ENCODE data around the gene RAMP3. TPM values are rescaled to one million over a fixed set of nuclear protein-coding genes. Genes with fewer than 3 reads are reported as not detected.
"Not testable (repeated sequence)": the region's sequence is repeated elsewhere in the genome, so short reads cannot be mapped to it uniquely, and the experiment has no call there.

The RAMP3 gene
- total RNA-seq, result 10 to 100 TPM; 35.8 to 43.5 TPM

- DNase-seq (ENCODE audit: low spot score), result no peak
- TF ChIP-seq POLR2A (IDR thresholded peaks at IDR 0.05) (no peak), CTCF (IDR thresholded peaks at IDR 0.05) (no peak), POLR2AphosphoS5 (IDR thresholded peaks at IDR 0.05) (no peak)
- Histone ChIP-seq H3K4me3 (peak within 1 kb of the TSS; percentile 5 to 19), H3K27ac (no peak within 1 kb of the TSS), H3K36me3 (no peaks in the 10 kb centered on the region), H3K4me1 (replicated peaks) (no peaks in the 10 kb centered on the region), H3K27me3 (replicated peaks; ENCODE audit: insufficient read depth) (peaks cover 10% of the 10 kb centered on the region), H3K9me3 (no peaks in the 10 kb centered on the region)
- intact Hi-C loops (cut with DNase I), result loop anchor here (10.0 kb wide), 1 partner anchor 697 kb away; no protein-coding TSS in a partner anchor
- WGBS, result 29% methylated on average over 18 of the region's 56 CpGs
These were observed at the start of gene RAMP3 for GRCh38 chr7:45157653-45158401. RAMP3 (plus strand) TSS chr7:45157791; CDS start chr7:45157829, 38 bp downstream.

- H3K27me3 ChIP-seq (replicated peaks; ENCODE audit: insufficient read depth), result no peaks in the 10 kb centered on the region
- H3K4me1 ChIP-seq (replicated peaks), result peaks cover 5% of the 10 kb centered on the region
- no peak for DNase-seq (ENCODE audit: low spot score)
- no peak overlapping the region for H3K27ac ChIP-seq
- no peaks in the 10 kb centered on the region for H3K9me3 ChIP-seq
- intact Hi-C loops (cut with DNase I), result no loop called here
- TF ChIP-seq POLR2AphosphoS5 (IDR thresholded peaks at IDR 0.05), result no peak
- TF ChIP-seq CTCF (IDR thresholded peaks at IDR 0.05), result no peak
- TF ChIP-seq POLR2A (IDR thresholded peaks at IDR 0.05), result no peak
- 83% methylated on average over 8 of the region's 8 CpGs for WGBS
- H3K36me3 ChIP-seq, result peaks cover 7 to 23% of the 10 kb centered on the region in 2 donors
- no peak overlapping the region for H3K4me3 ChIP-seq
These were observed 48.7 kb upstream of the RAMP3 start for GRCh38 chr7:45108863-45109262.

GRCh38 chr7:45111298-45112223 lies 46.0 kb upstream of the RAMP3 start, which contains the start of gene TBRG4:
TBRG4 (minus strand) TSS chr7:45111697; CDS start chr7:45109237, 2,460 bp downstream.
- H3K27me3 ChIP-seq (replicated peaks; ENCODE audit: insufficient read depth), result no peaks in the 10 kb centered on the region
- peak within 1 kb of the TSS; percentile 78 to 90 for H3K27ac ChIP-seq
- no peaks in the 10 kb centered on the region for H3K9me3 ChIP-seq
- intact Hi-C loops (cut with DNase I), result loop anchor here (5.0 to 10.0 kb wide), 4 partner anchors 109 to 527 kb away; partner anchors contain the start of genes CCM2, PURB and TMED4
- peak; percentile 100 for TF ChIP-seq POLR2AphosphoS5 (IDR thresholded peaks at IDR 0.05)
- peak in 1 of 4 experiments; percentile 9 for TF ChIP-seq CTCF (IDR thresholded peaks at IDR 0.05)
- TF ChIP-seq POLR2A (IDR thresholded peaks at IDR 0.05), result peak; percentile 81
- H3K4me1 ChIP-seq (replicated peaks), result peaks cover 5% of the 10 kb centered on the region
- H3K4me3 ChIP-seq, result peak within 1 kb of the TSS; percentile 72 to 88
- peak; percentile 92 for DNase-seq (ENCODE audit: low spot score)
- no peaks in the 10 kb centered on the region for H3K36me3 ChIP-seq
- WGBS, result under 1% methylated on average over 62 of the region's 64 CpGs

- DNase-seq (ENCODE audit: low spot score), result no peak
- Histone ChIP-seq H3K36me3 (no peaks in the 10 kb centered on the region), H3K9me3 (no peaks in the 10 kb centered on the region), H3K4me3 (no peak overlapping the region), H3K27ac (peak overlapping the region in 1 of 2 donors; percentile 78), H3K27me3 (replicated peaks; ENCODE audit: insufficient read depth) (no peaks in the 10 kb centered on the region), H3K4me1 (replicated peaks) (peaks cover 5% of the 10 kb centered on the region)
- TF ChIP-seq POLR2A (IDR thresholded peaks at IDR 0.05), result no peak
- no peak for TF ChIP-seq CTCF (IDR thresholded peaks at IDR 0.05)
- no peak for TF ChIP-seq POLR2AphosphoS5 (IDR thresholded peaks at IDR 0.05)
- WGBS, result 100% methylated on average over 1 of the region's 1 CpG
- intact Hi-C loops (cut with DNase I), result loop anchor here (5.0 to 10.0 kb wide), 4 partner anchors 110 to 528 kb away; partner anchors contain the start of genes CCM2, PURB and TMED4
These were observed 44.9 kb upstream of the RAMP3 start for GRCh38 chr7:45112648-45113047.

- intact Hi-C loops (cut with DNase I), result loop anchor here (5.0 to 10.0 kb wide), 4 partner anchors 112 to 529 kb away; partner anchors contain the start of genes CCM2, PURB and TMED4
- not testable (repeated sequence) for H3K9me3 ChIP-seq; DNase-seq (ENCODE audit: low spot score); H3K27ac ChIP-seq; H3K4me1 ChIP-seq (replicated peaks); H3K4me3 ChIP-seq; H3K27me3 ChIP-seq (replicated peaks; ENCODE audit: insufficient read depth); H3K36me3 ChIP-seq
- 33% methylated on average over 1 of the region's 1 CpG for WGBS
These were observed 43.3 kb upstream of the RAMP3 start for GRCh38 chr7:45114257-45114656.

Data from prostate gland (tissue), 2 donors.